ENCODE results near the gene DOCK1.

The DOCK1 gene

DNA sequence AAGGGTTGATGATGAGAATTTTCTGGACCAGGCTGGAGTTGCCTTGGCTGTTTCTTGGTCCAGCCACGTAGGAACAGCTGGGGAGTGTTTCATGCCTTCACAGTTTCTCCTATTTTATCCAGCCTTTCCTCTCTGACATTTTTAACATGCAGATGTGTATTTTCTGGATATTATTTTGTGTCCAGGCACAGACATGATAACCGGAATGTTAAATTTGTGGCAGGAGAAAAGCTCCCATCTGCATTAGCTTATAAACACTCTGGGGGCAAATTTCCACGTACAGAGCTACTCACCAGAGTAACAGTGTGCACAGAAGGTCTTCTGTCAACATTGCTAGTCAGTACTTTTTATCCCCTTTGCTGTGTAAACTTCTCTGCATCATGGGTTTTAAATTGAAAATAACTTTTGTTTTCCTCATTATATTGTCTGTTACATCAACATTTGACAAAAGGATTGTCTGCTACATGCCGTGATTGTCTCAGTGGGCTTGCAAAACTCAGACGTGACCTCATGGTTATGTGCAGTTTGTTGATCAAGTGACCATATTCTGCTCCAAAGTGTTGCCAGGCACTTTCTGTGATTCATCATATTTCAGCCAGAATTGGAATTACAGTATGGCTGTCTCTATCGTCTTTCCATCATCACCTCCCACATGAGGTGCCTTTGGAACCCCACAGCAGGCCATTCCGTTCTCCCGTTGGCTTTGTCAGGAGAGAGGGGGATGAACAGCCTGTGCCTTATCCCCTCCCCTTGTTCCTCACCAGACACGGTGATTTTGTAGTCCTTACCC, 249.8 kb downstream of the DOCK1 start:
- DNase-seq = no peak
- Histone ChIP-seq H3K27me3 (ENCODE audit: insufficient read depth, low read depth, severe bottlenecking) (no peaks in the 10 kb centered on the region), H3K36me3 (no peaks in the 10 kb centered on the region), H3K9me3 (ENCODE audit: severe bottlenecking) (no peaks in the 10 kb centered on the region), H3K4me3 (ENCODE audit: low read depth, low read length) (no peak overlapping the region), H3K27ac (no peak overlapping the region)
- TF ChIP-seq, protein P1, sequence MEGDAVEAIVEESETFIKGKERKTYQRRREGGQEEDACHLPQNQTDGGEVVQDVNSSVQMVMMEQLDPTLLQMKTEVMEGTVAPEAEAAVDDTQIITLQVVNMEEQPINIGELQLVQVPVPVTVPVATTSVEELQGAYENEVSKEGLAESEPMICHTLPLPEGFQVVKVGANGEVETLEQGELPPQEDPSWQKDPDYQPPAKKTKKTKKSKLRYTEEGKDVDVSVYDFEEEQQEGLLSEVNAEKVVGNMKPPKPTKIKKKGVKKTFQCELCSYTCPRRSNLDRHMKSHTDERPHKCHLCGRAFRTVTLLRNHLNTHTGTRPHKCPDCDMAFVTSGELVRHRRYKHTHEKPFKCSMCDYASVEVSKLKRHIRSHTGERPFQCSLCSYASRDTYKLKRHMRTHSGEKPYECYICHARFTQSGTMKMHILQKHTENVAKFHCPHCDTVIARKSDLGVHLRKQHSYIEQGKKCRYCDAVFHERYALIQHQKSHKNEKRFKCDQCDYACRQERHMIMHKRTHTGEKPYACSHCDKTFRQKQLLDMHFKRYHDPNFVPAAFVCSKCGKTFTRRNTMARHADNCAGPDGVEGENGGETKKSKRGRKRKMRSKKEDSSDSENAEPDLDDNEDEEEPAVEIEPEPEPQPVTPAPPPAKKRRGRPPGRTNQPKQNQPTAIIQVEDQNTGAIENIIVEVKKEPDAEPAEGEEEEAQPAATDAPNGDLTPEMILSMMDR (IDR thresholded peaks at IDR 0.05; ENCODE audit: low read depth, low read length) = no peak

DNA sequence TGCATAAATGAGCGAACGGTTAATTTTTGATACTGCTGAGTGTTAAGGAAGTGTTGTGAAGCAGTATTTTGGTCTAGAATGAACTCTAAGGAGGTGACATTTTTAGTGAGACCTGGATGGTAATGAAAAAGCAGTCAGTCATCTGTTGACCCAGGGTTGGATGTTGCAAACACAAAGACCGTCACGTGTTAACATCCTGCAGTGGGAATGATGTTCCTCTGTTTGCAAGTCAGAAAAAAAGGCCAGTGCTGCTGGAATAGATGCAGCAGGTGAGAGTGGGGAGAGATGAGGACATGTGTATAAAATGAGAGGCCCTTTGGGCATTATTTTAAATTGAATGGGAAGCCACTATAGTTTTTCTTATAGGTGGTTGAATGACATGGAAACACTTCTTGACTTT, 251.9 kb downstream of the DOCK1 start:
- no peaks in the 10 kb centered on the region for H3K27me3 ChIP-seq (ENCODE audit: insufficient read depth, low read depth, severe bottlenecking)
- TF ChIP-seq, protein P1 (IDR thresholded peaks at IDR 0.05; ENCODE audit: low read depth, low read length) = no peak
- H3K9me3 ChIP-seq (ENCODE audit: severe bottlenecking) = no peaks in the 10 kb centered on the region
- H3K36me3 ChIP-seq = no peaks in the 10 kb centered on the region
- no peak for DNase-seq
- no peak overlapping the region for H3K4me3 ChIP-seq (ENCODE audit: low read depth, low read length)
- H3K27ac ChIP-seq = no peak overlapping the region

DNA sequence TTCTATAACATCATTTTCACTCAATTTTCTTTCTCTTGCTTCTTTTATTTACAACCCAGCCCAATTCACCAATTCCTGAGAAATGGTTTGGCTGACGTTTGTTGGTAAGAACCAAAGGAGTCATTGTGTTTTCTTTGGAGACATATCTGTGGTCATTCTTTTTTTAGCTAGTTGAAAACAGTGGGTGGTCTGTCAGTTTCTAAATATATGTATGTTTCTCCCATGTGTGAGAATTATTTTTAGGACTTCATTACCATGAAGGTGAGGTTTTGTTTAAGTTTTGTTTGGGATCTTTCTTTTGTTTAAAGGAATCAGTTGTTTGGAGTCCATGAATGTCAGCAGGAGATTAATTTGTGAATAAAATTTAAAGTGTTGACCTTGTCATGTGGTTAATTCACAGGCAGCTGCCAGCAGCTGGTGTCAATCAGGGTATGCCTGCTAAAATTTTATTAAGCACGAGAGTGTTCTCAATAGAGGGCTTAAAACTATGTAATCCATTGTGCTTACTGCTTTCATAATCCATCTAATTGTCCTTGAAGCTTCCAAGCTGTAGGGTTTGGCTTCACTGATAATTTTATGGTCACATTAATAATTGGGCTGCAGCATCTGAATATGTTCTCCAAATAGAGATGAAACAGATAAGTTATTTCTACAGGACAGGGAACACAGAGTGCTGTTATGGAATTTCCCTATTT, 252.4 kb downstream of the DOCK1 start:
- no peaks in the 10 kb centered on the region for H3K9me3 ChIP-seq (ENCODE audit: severe bottlenecking)
- no peak for DNase-seq
- H3K27ac ChIP-seq = no peak overlapping the region

DNA sequence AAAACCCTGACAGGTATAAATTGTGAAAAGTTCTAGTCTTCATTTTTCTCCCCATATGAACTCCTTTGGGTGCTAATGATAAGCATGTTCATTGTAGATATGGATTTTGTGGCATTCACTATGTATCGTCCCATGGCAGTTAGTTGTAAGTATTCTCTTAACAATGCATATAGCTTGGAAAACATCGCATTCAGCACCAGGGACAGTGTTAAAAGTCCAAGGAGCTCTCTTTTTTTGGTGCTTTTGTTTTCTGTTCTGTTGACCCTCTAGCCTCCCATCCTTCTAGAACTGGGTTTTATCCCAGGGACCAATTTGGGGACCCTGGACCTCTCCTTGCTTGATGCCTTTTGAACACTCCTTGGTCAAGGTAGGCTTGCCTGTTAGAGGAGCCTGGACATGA, 253.4 kb downstream of the DOCK1 start:
- Histone ChIP-seq H3K4me3 (ENCODE audit: low read depth, low read length) (no peak overlapping the region), H3K9me3 (ENCODE audit: severe bottlenecking) (no peaks in the 10 kb centered on the region), H3K36me3 (no peaks in the 10 kb centered on the region), H3K27me3 (ENCODE audit: insufficient read depth, low read depth, severe bottlenecking) (no peaks in the 10 kb centered on the region), H3K27ac (no peak overlapping the region)
- TF ChIP-seq, protein P1 (IDR thresholded peaks at IDR 0.05; ENCODE audit: low read depth, low read length) = no peak
- no peak for DNase-seq

More for the DNA sequence above, 252.4 kb downstream of the DOCK1 start:
- TF ChIP-seq, protein P1 (IDR thresholded peaks at IDR 0.05; ENCODE audit: low read depth, low read length) = no peak
- Histone ChIP-seq H3K4me3 (ENCODE audit: low read depth, low read length) (no peak overlapping the region), H3K36me3 (no peaks in the 10 kb centered on the region), H3K27me3 (ENCODE audit: insufficient read depth, low read depth, severe bottlenecking) (no peaks in the 10 kb centered on the region)

DNA sequence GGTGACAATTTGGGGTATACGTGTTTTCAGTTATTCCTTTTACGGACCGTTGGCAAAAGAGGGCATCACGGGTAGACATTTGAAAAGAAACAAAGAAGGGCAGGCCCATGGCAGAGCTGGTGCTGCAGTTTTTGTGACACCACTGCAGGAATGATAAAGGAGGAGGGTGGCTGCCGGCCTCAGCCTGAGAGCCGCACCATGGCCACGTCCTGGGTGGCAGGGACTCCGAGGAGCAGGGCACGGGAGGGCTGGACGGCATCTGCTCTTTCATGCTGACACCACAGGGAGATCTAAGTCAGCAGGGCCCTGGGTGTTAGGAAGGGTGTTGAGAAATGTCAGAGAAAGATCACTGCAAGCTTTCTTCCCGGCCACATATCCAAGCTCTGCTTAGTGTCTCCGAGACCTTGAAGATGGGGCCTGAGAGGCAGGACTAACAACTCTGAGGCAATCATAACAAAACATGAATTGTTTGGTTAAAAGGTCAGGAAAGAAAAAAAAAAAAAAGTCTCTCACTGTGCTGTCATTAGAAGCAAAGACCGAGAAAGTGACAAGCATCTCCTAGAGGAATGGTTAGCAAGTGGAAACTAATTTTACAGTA, 254.5 kb downstream of the DOCK1 start:
- no peak for DNase-seq
- Histone ChIP-seq H3K27me3 (ENCODE audit: insufficient read depth, low read depth, severe bottlenecking) (no peaks in the 10 kb centered on the region), H3K9me3 (ENCODE audit: severe bottlenecking) (no peaks in the 10 kb centered on the region), H3K4me3 (ENCODE audit: low read depth, low read length) (no peak overlapping the region), H3K27ac (no peak overlapping the region), H3K36me3 (no peaks in the 10 kb centered on the region)
- TF ChIP-seq, protein P1 (IDR thresholded peaks at IDR 0.05; ENCODE audit: low read depth, low read length) = no peak

Data from WERI-Rb-1 (cell line).